HFF-Myc (cell line): ENCODE measurements around the gene SH3PXD2B.

Experiments
- DNase-seq: peaks from one replicate; pipeline ENCODE4 v3.0.0-alpha.2; 2011; ENCODE audit warnings: low read depth; ENCODE audit errors: extremely low read depth
- H3K4me3 ChIP-seq: replicated peaks from 2 replicates; pipeline ENCODE4 v1.5.1; 2011; ENCODE audit warnings: low read depth, mild to moderate bottlenecking, control low read depth, low read length
- CTCF ChIP-seq: IDR thresholded peaks from 2 replicates; pipeline ENCODE4 v1.5.1; 2012; ENCODE audit warnings: mild to moderate bottlenecking, low read depth, low read length, control low read depth; ENCODE audit errors: missing control alignments

The SH3PXD2B gene

GRCh38 chr5:172420235-172420939 is 33.9 kb downstream of the SH3PXD2B start:
- H3K4me3 ChIP-seq = no peak overlapping the region
- DNase-seq = no peak
- no peak for TF ChIP-seq CTCF

GRCh38 chr5:172418862-172419814 is 35.2 kb downstream of the SH3PXD2B start:
- no peak for DNase-seq
- TF ChIP-seq CTCF = no peak
- H3K4me3 ChIP-seq = no peak overlapping the region

GRCh38 chr5:172417983-172418630 is 36.2 kb downstream of the SH3PXD2B start:
- H3K4me3 ChIP-seq = no peak overlapping the region
- DNase-seq = no peak
- TF ChIP-seq CTCF = no peak

- no peak for TF ChIP-seq CTCF
- no peak for DNase-seq
- H3K4me3 ChIP-seq = no peak overlapping the region
Measured at GRCh38 chr5:172417130-172417841, 37.0 kb downstream of the SH3PXD2B start.

GRCh38 chr5:172415362-172416275 is 38.7 kb downstream of the SH3PXD2B start:
- DNase-seq = no peak
- TF ChIP-seq CTCF = no peak
- no peak overlapping the region for H3K4me3 ChIP-seq
